Glomerular visceral epithelial cell (primary cell): ENCODE measurements around the gene CAMTA2.

ENCODE experiments used
- DNase-seq: peaks from one replicate; pipeline ENCODE4 v3.0.0-alpha.2; 2016; ENCODE audit errors: extremely low spot score

The CAMTA2 gene

DNA sequence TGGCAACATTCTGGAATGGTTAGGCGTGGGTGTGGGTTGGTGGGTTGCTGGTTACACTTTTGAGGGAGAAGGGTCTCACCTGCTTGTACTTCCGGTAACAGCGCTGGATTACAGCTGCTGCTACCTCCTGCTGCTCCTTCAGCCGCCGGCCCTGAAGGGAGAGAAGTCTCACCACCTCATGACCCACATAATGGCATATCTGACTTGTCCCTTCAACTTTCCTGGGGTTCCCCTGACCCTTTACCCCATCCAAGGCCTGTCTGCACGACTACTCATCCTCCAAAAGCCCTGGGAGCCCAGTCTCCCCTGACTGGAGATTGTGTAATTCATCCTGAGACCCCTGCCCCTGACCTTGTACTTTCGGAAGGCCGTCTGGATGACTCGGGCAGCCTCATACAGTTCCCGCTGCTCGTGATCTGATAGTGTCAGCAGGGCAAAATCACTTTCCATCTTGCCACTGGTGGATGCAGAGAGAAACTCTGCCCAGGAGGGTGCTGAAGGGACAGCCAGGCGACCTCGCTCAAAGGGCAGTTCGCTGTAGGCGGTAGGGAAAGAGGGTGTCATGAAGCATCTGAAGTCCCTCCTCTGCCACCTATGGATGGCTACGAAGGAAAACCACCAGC, 17.8 kb downstream of the CAMTA2 start:
- no peak for DNase-seq

DNA sequence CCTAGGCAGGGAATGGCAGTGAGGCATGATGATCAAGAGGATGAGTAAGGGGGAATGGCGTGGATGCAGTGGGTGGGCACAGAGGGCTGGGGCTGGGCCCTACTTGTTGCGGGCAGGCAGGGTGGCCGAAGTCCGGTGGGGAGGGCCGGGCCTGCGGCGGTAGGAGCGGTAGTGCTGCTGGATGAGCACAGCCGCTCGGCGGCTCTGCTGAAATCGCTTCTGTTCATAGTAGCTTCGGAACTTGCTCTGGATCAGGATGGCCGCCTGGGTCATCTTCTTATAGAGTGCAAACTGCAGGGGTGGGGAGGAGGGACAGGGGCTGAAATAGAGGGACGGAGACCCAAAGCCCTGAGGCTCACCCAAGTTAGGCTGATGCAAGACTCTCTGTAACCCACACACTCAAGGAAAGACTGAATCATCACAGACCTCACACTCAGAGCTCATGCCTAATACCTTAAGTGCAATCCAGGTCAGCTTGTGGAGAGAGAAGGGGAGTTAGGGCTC, 18.4 kb downstream of the CAMTA2 start:
- peak; percentile 83 for DNase-seq

DNA sequence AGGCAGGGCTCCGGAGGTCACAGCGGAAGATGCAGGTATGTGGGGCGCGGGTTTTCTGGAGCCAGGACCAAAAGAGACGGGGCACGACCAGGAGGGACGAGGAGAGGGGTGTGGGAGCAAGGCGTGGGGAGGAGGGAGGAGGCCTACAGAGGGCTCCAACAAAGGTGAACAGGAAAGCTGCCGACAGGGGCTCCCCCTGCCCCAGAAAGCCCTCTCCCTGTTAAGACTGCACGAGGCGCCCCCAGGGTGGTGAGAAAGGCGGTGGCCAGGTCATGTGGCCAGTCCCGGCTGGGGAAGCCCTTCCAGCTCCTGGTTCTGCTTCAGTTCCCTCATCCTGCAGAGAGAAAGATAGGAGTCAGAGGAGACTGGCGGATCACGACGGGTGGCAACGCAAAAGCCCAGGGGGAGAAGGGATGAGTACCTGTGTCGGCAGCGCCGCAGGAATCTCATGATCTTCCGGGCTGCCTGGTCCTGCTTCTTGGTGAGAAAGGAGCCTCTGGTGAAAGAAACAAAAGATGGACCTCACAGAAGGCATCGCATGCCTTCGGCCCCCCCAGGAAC, 18.9 kb downstream of the CAMTA2 start:
- peak; percentile 70 for DNase-seq

DNA sequence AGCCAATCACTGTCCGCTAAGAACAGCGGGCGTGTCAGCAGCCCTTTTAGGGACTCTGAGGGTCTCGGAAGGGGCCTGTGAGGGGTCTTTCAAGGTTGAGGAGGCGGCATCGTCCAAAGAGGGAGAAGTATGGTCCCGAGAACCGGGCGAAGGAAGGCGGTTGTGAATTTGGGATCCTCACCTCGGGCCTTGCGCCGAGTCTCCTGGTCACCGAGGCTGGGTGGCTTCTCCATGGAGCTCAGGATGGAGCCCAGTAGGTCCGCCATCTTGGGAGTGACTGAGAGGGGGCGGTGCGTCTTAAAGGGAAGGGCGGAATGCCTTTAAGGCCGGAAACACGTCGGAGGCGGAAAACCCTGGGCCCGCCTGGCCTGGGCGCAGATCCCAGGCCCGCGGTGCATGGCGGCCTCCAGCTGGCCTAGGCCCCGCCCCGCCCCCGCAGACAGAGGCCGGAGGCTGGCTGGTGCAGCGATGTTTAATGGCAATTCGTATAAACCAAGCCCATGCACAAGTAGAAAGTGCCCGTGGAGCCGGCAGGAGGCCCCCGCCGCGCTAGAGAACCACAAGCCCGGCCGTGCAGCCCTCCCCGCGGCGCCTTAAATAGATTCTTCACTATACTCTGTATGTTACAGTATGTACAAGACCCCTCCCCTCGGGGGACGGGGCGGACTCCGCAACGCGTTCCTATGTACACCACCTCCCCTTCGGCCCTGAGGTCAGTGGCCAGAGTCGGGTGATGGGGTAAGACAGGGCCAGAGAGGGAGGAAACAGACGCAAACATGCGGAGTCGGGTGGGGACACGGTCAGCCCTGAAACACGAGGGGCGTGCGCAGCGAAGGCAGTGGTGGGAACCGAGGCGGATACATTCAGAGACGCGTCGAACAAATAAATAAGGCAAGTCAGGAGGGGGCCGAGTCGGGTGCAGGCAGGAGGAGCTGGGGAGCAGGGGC, 19.7 kb downstream of the CAMTA2 start, which contains the start of gene SPAG7:
Gene SPAG7, minus strand, starts transcription at position 279 of the 947 bp plus-strand sequence. Its CDS starts 13 bp downstream, at position 266.
- DNase-seq: peak; percentile 98

DNA sequence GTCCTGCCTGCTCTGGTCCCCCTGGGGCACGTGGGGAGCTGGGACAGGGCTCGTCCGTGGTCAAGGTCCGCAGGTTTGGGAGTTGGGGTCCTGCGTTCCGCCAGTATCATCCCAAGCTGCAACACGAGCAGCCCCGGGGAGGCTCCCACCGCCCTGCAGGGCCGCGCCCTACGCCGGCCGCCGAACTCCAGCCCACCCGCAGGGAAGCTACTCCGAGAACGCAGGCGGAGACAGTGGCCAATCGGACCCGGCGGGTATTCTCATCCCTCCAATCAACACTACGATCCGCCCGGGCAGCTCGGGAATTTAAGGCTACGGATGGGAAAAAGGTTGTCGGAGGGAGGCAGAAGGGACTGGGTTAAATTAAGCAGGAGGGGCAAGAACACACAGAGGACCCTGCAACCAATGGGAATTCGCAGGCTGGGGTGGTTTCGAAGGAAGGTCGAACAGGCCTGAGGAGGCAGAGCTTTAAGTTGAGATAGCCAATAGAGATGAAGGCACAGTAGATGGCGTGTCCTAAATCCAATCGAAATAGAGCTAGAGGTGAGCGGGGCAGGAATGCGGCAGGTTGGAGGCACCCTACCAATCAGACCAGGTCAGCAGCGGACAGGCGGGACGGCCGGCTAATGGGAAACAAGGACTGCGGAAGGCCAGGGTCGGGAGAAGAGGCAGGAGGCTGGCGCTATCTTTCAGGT, 20.5 kb downstream of the CAMTA2 start:
- peak; percentile 100 for DNase-seq

DNA sequence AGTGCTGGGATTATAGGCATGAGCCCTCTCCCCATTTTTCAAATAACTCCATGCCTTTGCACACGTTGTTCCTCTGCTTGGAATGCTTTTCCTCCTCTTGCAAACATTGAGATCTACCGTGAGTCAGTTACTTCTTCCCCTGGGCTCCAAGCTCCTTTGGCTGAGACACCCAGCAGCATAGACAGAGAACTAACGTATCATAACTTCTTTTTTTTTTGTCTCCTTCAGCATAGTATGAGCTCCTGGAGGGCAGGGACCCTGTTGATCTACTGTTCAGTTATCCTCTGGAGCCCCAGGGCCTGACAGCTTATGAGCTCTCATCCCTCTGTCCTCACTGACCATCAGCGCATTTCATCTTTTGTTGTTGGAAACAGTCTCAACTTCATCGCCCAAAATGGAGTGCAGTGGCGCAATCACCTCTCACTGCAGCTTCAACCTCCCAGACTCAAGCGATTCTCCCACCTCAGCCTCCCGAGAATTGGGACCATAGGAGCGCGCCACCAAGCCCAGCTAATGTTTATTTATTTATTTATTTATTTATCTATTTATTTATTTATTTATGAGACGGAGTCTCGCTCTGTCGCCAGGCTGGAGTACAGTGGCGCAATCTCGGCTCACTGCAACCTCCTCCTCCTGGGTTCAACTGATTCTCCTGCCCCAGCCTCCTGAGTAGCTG, 22.0 kb downstream of the CAMTA2 start:
- no peak for DNase-seq

DNA sequence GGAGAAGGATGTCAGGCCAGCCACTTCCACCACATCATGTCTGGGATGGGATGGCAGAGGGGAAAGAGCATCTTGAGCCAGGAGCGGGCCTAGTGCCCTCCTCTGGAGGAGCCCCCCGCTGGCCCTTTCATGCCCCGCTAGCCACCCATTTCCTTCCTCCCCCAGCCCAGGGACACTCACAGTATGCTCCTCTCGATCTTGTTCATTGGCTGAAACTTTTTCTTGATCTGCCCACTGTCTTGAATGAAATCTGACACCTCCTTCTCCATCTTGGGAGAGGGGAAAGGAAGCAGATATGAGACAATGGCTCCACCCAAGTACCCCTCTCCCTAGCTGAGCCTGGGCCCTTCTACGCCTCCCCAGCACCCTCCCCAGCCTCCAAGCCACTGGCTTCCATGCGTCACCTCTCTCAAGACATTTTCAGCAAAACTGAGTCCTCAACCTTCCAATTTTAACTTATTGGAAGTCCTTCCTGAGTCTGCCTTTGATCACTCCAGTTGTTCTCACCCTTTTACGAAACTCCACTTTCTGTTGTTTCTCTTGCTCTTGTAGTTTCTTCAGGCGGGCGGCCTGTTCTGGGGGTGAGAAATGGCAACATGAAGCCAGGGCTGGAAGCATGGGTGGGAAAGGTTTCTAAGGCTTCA, 27.1 kb downstream of the CAMTA2 start:
- no peak for DNase-seq

DNA sequence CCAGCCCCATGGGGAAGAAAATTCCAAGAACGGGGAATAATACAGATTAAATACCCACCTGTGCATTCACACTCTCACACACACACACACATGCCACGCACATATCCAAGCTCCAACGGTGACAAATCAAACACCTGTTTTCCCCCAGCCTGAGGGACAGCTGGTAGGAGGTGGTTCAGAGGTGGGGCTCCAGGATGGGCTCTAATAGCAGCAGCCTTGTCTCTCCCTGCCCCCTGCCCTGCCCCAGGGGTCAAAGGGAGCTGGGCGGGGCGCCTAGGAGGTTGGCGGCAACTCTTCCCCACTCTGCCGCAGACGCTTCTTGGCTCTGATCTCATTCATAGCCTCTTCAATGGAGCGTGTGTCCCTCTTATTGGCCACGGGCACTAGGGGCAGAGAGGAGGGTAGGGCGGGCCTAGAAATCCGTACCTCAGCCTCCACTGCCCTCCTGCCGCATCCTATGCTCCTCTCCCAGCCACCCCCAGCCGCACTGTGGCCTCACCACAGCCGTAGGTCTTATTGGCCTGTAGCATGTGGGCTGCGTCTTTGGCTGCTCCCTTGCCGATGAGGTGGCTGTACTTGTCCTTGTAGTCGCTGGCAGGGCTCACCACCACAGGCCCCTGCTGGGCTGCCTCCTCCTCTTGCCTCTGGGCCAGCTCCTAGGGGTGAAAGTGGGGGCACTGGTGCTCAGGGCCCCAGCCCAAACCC, 28.1 kb downstream of the CAMTA2 start:
- no peak for DNase-seq

DNA sequence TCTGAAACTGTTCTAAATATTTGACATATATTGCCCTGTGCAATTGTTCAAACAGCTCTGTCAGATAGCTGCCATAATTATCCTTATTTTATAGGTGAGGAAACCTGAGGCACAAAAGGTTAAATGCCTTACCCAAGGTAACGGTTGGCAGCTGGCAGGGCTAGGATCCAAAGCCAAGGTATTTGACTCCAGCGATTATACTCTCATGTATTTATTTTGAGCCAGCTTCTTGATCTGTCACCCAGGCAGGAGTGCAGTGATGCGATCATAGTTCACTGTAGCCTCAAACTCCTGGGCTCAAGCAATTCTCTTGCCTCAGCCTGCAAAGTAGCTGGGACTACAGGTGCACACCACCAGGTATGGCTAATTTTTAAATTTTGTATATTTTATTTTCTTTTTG, 29.4 kb downstream of the CAMTA2 start:
- no peak for DNase-seq

DNA sequence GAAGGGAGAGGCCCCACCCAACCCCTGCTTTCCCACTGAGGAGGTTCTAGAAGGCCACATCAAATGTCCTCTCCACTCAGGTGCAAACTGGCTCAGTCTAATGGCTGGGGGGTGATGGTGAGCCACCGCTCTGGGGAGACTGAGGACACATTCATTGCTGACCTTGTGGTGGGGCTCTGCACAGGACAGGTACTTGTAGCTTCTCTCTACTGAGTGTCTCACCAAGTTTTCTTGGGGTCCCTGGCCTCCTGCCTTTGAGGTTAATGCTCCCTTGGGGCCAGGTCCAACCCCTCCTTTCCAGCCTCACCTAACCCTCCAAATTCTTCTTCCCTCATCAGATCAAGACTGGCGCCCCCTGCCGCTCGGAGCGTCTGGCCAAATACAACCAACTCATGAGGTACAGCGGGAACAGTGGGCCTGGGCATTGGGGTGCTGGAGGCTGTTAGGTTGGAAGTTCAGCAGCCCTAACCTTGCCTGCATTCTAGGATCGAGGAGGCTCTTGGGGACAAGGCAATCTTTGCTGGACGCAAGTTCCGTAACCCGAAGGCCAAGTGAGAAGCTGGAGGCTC, 30.9 kb downstream of the CAMTA2 start:
- no peak for DNase-seq

DNA sequence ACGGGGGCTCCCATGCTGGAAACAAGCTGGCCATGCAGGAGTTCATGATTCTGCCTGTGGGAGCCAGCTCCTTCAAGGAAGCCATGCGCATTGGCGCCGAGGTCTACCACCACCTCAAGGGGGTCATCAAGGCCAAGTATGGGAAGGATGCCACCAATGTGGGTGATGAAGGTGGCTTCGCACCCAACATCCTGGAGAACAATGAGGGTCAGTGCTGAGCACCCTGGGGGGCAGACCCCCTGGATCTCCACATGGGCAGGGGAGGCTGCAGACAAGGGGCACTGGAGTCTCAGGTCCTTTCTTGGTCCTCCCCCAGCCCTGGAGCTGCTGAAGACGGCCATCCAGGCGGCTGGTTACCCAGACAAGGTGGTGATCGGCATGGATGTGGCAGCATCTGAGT, 32.4 kb downstream of the CAMTA2 start:
- no peak for DNase-seq

DNA sequence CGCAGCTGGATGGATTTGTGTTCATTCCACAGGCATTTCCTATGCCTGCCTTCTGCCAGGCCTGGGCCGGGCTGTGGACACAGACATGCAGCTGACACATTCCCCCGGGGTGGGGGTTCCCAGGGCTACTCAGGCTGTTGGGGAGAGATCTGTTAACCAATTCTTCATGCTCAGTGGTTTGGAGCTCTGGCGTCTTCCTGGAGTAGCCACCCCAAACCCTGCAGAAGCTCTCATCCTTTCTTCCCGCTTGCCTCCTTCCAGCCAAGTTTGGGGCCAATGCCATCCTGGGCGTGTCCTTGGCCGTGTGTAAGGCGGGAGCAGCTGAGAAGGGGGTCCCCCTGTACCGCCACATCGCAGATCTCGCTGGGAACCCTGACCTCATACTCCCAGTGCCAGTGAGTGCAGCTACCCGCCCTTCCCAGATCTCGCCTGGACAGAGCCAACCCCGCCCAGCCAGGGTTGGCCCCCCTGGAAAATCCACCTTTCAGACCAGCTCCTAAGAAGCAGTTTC, 34.0 kb downstream of the CAMTA2 start:
- peak; percentile 91 for DNase-seq

DNA sequence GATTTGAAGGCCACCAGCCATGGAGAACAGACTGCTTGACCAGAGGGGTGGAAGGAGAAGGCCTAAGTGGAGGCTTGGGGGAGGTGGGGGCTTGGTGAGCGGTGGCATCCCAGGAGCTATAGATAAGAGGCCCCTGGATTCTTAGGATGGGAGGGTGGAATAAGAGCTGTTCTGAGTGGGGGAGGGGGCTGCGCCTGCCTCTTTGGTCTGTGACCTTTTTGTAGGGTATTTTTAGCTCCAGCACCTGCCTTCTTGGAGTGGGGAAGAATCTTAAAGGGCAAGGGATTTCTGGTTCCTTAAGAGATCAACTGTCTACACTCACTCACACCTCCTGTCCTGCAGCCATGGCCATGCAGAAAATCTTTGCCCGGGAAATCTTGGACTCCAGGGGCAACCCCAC, 36.0 kb downstream of the CAMTA2 start:
- DNase-seq: no peak

DNA sequence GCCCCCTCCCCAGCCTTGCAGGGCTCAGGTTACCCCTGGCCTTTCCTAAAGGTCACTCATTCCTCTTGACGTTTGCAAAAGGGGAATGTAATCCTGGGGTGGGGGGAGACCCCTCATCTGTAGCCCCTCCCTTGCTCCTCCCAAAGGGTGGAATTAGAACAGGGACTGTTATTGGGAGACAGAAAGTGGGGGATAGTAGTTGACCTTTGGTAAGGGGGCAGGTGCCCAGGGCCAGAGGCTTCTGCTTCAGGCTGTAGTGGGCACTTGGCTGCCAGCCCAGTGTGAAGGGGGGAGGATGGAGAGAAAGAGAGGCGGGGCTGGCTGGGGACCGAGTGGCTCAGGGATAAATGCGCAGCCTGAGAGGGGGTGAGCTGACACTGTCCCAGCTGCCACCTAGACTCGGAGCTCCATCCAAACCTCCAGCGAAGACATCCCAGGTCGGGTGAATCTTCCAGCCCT, 36.7 kb downstream of the CAMTA2 start, which contains the start of gene ENO3:
Gene ENO3, plus strand, starts transcription at position 374 of the 459 bp plus-strand sequence. CDS start 711 bp downstream, outside the sequence.
- DNase-seq: no peak

DNA sequence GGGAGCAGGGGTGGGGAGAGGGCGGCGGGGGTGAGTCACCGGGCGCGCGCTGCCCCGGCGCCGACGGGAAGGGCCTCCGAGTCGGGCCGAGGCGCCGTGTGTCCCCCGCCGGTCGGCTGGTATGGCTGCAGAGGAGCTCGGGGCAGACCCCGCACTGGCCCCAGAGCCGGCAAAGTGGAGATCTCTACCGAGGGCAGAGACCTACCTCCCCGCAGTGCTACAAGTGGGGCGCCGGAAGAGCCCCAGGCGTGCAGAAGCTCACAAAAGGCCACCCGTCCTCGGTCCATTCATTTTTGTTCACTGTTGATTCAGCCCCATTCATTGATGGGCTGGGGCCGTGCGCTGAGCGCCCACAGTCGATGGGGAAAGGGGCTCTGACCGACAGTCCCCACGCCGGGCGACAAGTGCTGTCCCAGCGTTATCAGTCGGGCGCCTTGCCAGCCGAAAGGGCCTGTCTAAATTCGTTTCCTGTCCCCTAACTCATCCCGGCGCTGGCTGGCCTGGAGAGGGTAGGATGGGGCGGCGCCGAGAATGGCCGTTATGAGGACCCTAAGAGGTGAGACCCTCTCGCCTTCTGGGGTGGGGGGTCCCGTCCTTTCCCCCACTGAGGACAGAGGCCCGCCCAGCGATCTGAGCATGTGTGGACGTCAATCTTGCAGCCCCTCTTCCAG, 37.3 kb downstream of the CAMTA2 start:
- DNase-seq: no peak

DNA sequence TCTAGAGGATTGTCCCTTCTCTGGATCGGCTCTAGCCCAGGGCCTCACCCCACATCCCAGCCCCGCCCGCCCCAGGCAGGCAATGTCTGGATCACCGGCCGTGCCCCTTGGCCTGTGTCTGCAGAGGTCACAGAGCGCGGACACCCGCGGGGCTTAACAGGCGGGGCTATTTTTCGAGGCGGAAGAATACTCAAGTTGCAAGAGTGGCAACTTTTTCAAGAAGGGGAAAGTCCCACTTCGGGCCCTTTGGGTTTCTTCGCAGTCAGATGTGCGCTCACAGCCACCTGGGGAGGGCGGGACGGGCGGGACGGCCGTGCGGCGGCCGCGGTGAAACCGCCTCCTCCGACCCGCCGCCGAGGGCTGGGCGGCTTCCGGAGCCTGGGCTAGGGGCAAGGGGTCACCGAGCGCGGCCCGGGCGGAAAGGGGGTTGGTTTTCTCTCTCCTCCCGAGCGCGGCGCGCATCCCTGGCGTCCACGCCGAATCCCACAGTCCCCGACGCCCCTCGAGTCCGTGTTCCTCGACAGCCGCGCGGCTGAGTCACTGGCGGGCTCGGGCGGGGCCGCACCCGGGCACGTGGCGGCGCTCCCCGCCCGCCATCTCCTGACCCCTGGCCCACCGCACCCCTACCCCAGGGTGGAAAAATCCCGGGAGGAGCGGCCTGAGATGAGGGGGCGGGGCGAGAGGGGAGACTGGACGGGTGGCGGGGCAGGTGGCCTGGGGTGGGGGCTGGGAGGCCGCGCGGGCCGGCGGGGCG, 38.0 kb downstream of the CAMTA2 start:
- peak; percentile 88 for DNase-seq

DNA sequence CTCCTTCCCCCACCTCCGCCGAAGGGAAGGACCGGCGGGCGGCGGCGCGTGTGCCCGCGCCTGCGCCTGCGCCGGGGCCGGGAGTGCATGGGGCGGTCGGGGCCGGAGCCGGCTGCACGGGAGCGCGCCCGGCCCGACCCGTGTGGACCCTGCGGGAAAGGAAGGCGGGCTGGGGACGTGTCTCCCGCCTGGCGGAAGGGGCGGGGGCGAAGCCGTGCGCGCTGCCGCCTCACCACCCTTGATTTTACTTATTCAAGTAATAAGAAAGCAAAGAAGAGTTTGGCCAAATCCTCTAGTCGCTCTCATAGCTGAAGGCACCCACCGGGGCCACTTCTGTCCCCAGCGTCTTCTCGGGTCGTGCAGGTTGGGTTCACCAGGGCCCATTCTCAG, 38.5 kb downstream of the CAMTA2 start:
- DNase-seq: peak; percentile 92
